Gastroesophageal sphincter (tissue), 3 donors: Measurements from ENCODE around the gene SYT14.

ENCODE experiments used
- EP300 ChIP-seq: sonication (generic); formaldehyde crosslinking; IDR thresholded peaks from one replicate; pipeline ENCODE4 v1.6.1; 2017; ENCODE audit warnings: antibody characterized with exemption, mild to moderate bottlenecking
- POLR2A ChIP-seq, 2 donors: fragments of 450-650 bp; IDR thresholded peaks; one replicate each; pipeline ENCODE4 v1.6.1; 2017; ENCODE audit warnings: antibody characterized with exemption in 2 of 2, mild to moderate bottlenecking in 2 of 2, moderate library complexity in 1 of 2
- TF ChIP-seq, protein P1 (sequence below), 4 experiments: fragments of 200-600 bp in 2 of 4; fragments of 450-650 bp in 2 of 4; sonication (generic) in 1 of 4; IDR thresholded peaks; one replicate each; pipeline ENCODE4 v1.5.1; 2017 to 2019; ENCODE audit warnings: antibody characterized with exemption in 4 of 4, mild to moderate bottlenecking in 2 of 4, moderate library complexity in 2 of 4

DNA sequence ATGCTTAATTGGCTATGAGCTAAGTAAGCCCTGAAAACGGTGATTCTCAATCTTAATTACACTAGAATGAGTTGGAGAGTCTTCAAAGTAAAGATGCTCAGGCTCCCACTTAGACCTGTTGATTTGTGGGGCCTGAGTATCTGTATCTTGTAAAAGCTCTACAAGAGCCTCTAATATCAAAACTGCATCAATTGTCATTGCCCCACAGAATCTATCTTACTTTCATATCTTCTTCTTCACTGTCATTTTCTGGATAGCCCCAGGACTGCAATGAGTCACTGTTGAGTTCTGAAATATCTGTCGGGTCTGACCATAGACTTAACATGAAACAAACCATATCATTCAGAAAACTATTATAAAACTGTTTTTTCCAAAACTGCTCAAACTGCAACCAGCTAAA lies 191.7 kb downstream of the SYT14 start:
- TF ChIP-seq, protein P1, sequence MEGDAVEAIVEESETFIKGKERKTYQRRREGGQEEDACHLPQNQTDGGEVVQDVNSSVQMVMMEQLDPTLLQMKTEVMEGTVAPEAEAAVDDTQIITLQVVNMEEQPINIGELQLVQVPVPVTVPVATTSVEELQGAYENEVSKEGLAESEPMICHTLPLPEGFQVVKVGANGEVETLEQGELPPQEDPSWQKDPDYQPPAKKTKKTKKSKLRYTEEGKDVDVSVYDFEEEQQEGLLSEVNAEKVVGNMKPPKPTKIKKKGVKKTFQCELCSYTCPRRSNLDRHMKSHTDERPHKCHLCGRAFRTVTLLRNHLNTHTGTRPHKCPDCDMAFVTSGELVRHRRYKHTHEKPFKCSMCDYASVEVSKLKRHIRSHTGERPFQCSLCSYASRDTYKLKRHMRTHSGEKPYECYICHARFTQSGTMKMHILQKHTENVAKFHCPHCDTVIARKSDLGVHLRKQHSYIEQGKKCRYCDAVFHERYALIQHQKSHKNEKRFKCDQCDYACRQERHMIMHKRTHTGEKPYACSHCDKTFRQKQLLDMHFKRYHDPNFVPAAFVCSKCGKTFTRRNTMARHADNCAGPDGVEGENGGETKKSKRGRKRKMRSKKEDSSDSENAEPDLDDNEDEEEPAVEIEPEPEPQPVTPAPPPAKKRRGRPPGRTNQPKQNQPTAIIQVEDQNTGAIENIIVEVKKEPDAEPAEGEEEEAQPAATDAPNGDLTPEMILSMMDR (IDR thresholded peaks at IDR 0.05): no peak
- TF ChIP-seq EP300 (no peak), POLR2A (IDR thresholded peaks at IDR 0.05) (no peak)
